ENCODE results near the gene FXYD1.
"Not testable (repeated sequence)": the region's sequence is repeated elsewhere in the genome, so short reads cannot be mapped to it uniquely, and the experiment has no call there.

Gene FXYD1

GRCh38 chr19:35126624-35126959 is 12.0 kb upstream of the FXYD1 start:
- H3K4me2 ChIP-seq (ENCODE audit: low read depth, low read length), result no peak overlapping the region
- no peaks in the 10 kb centered on the region for H3F3A ChIP-seq (ENCODE audit: insufficient read depth, low read length)
- H3K4me3 ChIP-seq (ENCODE audit: low read length), result no peak overlapping the region
- H3K9me3 ChIP-seq (replicated peaks; ENCODE audit: insufficient read depth, low read length), result no peaks in the 10 kb centered on the region
- TF ChIP-seq CTCF (IDR thresholded peaks at IDR 0.05; ENCODE audit: low read length), result no peak
- no peak for TF ChIP-seq EZH2phosphoT487 (IDR thresholded peaks at IDR 0.05; ENCODE audit: low read length)
- no peak for TF ChIP-seq EZH2 (optimal IDR thresholded peaks at IDR 0.05; ENCODE audit: low read depth, low read length)
- peaks cover 57% of the 10 kb centered on the region for H3K27me3 ChIP-seq (replicated peaks; ENCODE audit: insufficient read depth, low read length)
- H2AFZ ChIP-seq (ENCODE audit: low read length), result no peak overlapping the region
- H3K9me2 ChIP-seq (replicated peaks; ENCODE audit: insufficient read depth, low read length), result no peaks in the 10 kb centered on the region
- H3K9ac ChIP-seq (ENCODE audit: low read length), result no peak overlapping the region
- H3K36me3 ChIP-seq (replicated peaks; ENCODE audit: insufficient read depth, low read length), result no peaks in the 10 kb centered on the region
- H3K4me1 ChIP-seq (ENCODE audit: low read length), result peaks cover 7% of the 10 kb centered on the region
- DNase-seq, result no peak
- no peaks in the 10 kb centered on the region for H3K79me2 ChIP-seq (ENCODE audit: low read length)
- no peak overlapping the region for H3K27ac ChIP-seq (ENCODE audit: low read length)
- no peaks in the 10 kb centered on the region for H4K20me1 ChIP-seq (ENCODE audit: insufficient read depth, low read length)

- Histone ChIP-seq H3K4me3 (ENCODE audit: low read length) (no peak overlapping the region), H3K9me3 (replicated peaks; ENCODE audit: insufficient read depth, low read length) (no peaks in the 10 kb centered on the region), H3K4me1 (ENCODE audit: low read length) (peaks cover 7% of the 10 kb centered on the region), H3K36me3 (replicated peaks; ENCODE audit: insufficient read depth, low read length) (no peaks in the 10 kb centered on the region), H3K9ac (ENCODE audit: low read length) (no peak overlapping the region), H3K4me2 (ENCODE audit: low read depth, low read length) (no peak overlapping the region), H2AFZ (ENCODE audit: low read length) (no peak overlapping the region), H3K79me2 (ENCODE audit: low read length) (no peaks in the 10 kb centered on the region), H4K20me1 (ENCODE audit: insufficient read depth, low read length) (no peaks in the 10 kb centered on the region), H3K9me2 (replicated peaks; ENCODE audit: insufficient read depth, low read length) (no peaks in the 10 kb centered on the region), H3K27me3 (replicated peaks; ENCODE audit: insufficient read depth, low read length) (peaks cover 58% of the 10 kb centered on the region), H3K27ac (ENCODE audit: low read length) (no peak overlapping the region), H3F3A (ENCODE audit: insufficient read depth, low read length) (no peaks in the 10 kb centered on the region)
- DNase-seq, result no peak
- TF ChIP-seq CTCF (IDR thresholded peaks at IDR 0.05; ENCODE audit: low read length) (no peak), EZH2phosphoT487 (IDR thresholded peaks at IDR 0.05; ENCODE audit: low read length) (no peak), EZH2 (optimal IDR thresholded peaks at IDR 0.05; ENCODE audit: low read depth, low read length) (no peak)
These were observed 10.8 kb upstream of the FXYD1 start for GRCh38 chr19:35127871-35128270.

GRCh38 chr19:35128398-35129057 is 10.1 kb upstream of the FXYD1 start:
- H3K9me3 ChIP-seq (replicated peaks; ENCODE audit: insufficient read depth, low read length), result no peaks in the 10 kb centered on the region
- no peak overlapping the region for H3K27ac ChIP-seq (ENCODE audit: low read length)
- no peak for TF ChIP-seq CTCF (IDR thresholded peaks at IDR 0.05; ENCODE audit: low read length)
- no peak for TF ChIP-seq EZH2phosphoT487 (IDR thresholded peaks at IDR 0.05; ENCODE audit: low read length)
- no peaks in the 10 kb centered on the region for H3F3A ChIP-seq (ENCODE audit: insufficient read depth, low read length)
- H4K20me1 ChIP-seq (ENCODE audit: insufficient read depth, low read length), result no peaks in the 10 kb centered on the region
- H3K79me2 ChIP-seq (ENCODE audit: low read length), result no peaks in the 10 kb centered on the region
- H2AFZ ChIP-seq (ENCODE audit: low read length), result no peak overlapping the region
- no peaks in the 10 kb centered on the region for H3K36me3 ChIP-seq (replicated peaks; ENCODE audit: insufficient read depth, low read length)
- no peak overlapping the region for H3K4me3 ChIP-seq (ENCODE audit: low read length)
- peaks cover 7% of the 10 kb centered on the region for H3K4me1 ChIP-seq (ENCODE audit: low read length)
- no peak overlapping the region for H3K4me2 ChIP-seq (ENCODE audit: low read depth, low read length)
- H3K27me3 ChIP-seq (replicated peaks; ENCODE audit: insufficient read depth, low read length), result peaks cover 57% of the 10 kb centered on the region
- DNase-seq, result no peak
- no peaks in the 10 kb centered on the region for H3K9me2 ChIP-seq (replicated peaks; ENCODE audit: insufficient read depth, low read length)
- no peak overlapping the region for H3K9ac ChIP-seq (ENCODE audit: low read length)

- not testable (repeated sequence) for H3K27ac ChIP-seq (ENCODE audit: low read length); H2AFZ ChIP-seq (ENCODE audit: low read length); H3K36me3 ChIP-seq (replicated peaks; ENCODE audit: insufficient read depth, low read length)
These were observed 8.8 kb upstream of the FXYD1 start for GRCh38 chr19:35129724-35130274.

More at GRCh38 chr19:35129724-35130274, 8.8 kb upstream of the FXYD1 start:
- not testable (repeated sequence) for H3K9me2 ChIP-seq (replicated peaks; ENCODE audit: insufficient read depth, low read length); H3F3A ChIP-seq (ENCODE audit: insufficient read depth, low read length); H3K79me2 ChIP-seq (ENCODE audit: low read length); H3K9ac ChIP-seq (ENCODE audit: low read length); H3K4me1 ChIP-seq (ENCODE audit: low read length); H4K20me1 ChIP-seq (ENCODE audit: insufficient read depth, low read length); H3K4me3 ChIP-seq (ENCODE audit: low read length); DNase-seq; H3K4me2 ChIP-seq (ENCODE audit: low read depth, low read length); H3K9me3 ChIP-seq (replicated peaks; ENCODE audit: insufficient read depth, low read length)
- H3K27me3 ChIP-seq (replicated peaks; ENCODE audit: insufficient read depth, low read length), result peaks cover 59% of the 10 kb centered on the region
